GM12878 (cell line): ENCODE measurements around the gene GABBR2. TPM values are rescaled to one million over a fixed set of nuclear protein-coding genes. Genes with fewer than 3 reads are reported as not detected.
A peak's percentile ranks its signal among the peaks of the same experiment; 100 is the strongest.

Experiments used
- ATF2 ChIP-seq: IDR thresholded peaks from 2 replicates; pipeline ENCODE4 v1.6.1; 2012; ENCODE audit warnings: low read length, inconsistent platforms
- BACH1 ChIP-seq: fragments of 450-650 bp; IDR thresholded peaks from 2 replicates; pipeline ENCODE4 v1.6.1; 2017; ENCODE audit warnings: mild to moderate bottlenecking, borderline replicate concordance
- BCL11A ChIP-seq: IDR thresholded peaks from 2 replicates; pipeline ENCODE4 v1.6.1; 2011; ENCODE audit warnings: low read depth, low read length
- CREM ChIP-seq: IDR thresholded peaks from 2 replicates; pipeline ENCODE4 v1.6.1; 2014; ENCODE audit warnings: antibody characterized with exemption, low read depth
- EGR1 ChIP-seq, 2 experiments: IDR thresholded peaks; 1 replicate in 1 of 2; 2 replicates in 1 of 2; pipeline ENCODE4 v1.6.1; 2011 to 2012; ENCODE audit warnings: low read depth in 2 of 2, low read length in 2 of 2, borderline replicate concordance in 1 of 2, mild to moderate bottlenecking in 1 of 2, moderate library complexity in 1 of 2
- ETV6 ChIP-seq, 2 experiments: fragments of 450-650 bp in 1 of 2; IDR thresholded peaks in 1 of 2; conservative IDR thresholded peaks in 1 of 2; 2 replicates each; pipeline ENCODE4 v1.6.1; 2014; ENCODE audit warnings: antibody characterized with exemption in 1 of 2, borderline replicate concordance in 1 of 2, low read depth in 1 of 2, mild to moderate bottlenecking in 1 of 2, moderate library complexity in 1 of 2
- GATAD2B ChIP-seq: fragments of 450-650 bp; conservative IDR thresholded peaks from 2 replicates; pipeline ENCODE4 v1.6.1; 2017; ENCODE audit warnings: low read depth, mild to moderate bottlenecking, moderate library complexity
- HSF1 ChIP-seq: fragments of 150-350 bp; IDR thresholded peaks from 2 replicates; pipeline ENCODE4 v1.6.1; 2014; ENCODE audit warnings: mild to moderate bottlenecking, low read depth, low read length
- IKZF2 ChIP-seq, 2 experiments: fragments of 450-650 bp; IDR thresholded peaks; 2 replicates each; pipeline ENCODE4 v1.6.1; 2017; ENCODE audit warnings: mild to moderate bottlenecking in 2 of 2, moderate library complexity in 2 of 2
- IRF4 ChIP-seq: IDR thresholded peaks from 2 replicates; pipeline ENCODE4 v1.6.1; 2011; ENCODE audit warnings: low read depth, low read length
- IRF5 ChIP-seq: fragments of 450-650 bp; IDR thresholded peaks from 2 replicates; pipeline ENCODE4 v1.6.1; 2017; ENCODE audit warnings: borderline replicate concordance
- JUNB ChIP-seq: IDR thresholded peaks from 2 replicates; pipeline ENCODE4 v1.6.1; 2016; ENCODE audit warnings: antibody characterized with exemption, mild to moderate bottlenecking
- MEF2A ChIP-seq: IDR thresholded peaks from 2 replicates; pipeline ENCODE4 v1.6.1; 2011; ENCODE audit warnings: low read depth, mild to moderate bottlenecking, low read length, moderate library complexity; ENCODE audit not compliant: insufficient read depth
- MTA2 ChIP-seq: fragments of 450-650 bp; IDR thresholded peaks from 2 replicates; pipeline ENCODE4 v1.6.1; 2016; ENCODE audit warnings: low read depth, mild to moderate bottlenecking, moderate library complexity
- MTA3 ChIP-seq: IDR thresholded peaks from 2 replicates; pipeline ENCODE4 v1.6.1; 2012; ENCODE audit warnings: low read length, inconsistent platforms, borderline replicate concordance
- MYC ChIP-seq: IDR thresholded peaks from 2 replicates; pipeline ENCODE4 v1.6.1; 2011; ENCODE audit warnings: mild to moderate bottlenecking, low read length, moderate library complexity, inconsistent platforms; ENCODE audit not compliant: insufficient read depth, insufficient replicate concordance, insufficient read length, severe bottlenecking
- NBN ChIP-seq: fragments of 450-650 bp; IDR thresholded peaks from 2 replicates; pipeline ENCODE4 v1.6.1; 2016
- NFIC ChIP-seq: IDR thresholded peaks from 2 replicates; pipeline ENCODE4 v1.6.1; 2012; ENCODE audit warnings: low read depth, mild to moderate bottlenecking, inconsistent platforms, low read length, moderate library complexity
- NFYB ChIP-seq: IDR thresholded peaks from 2 replicates; pipeline ENCODE4 v1.6.1; 2011; ENCODE audit warnings: low read depth, mild to moderate bottlenecking, low read length, improper control_type of control experiment, moderate library complexity; ENCODE audit not compliant: insufficient read depth
- NR2F1 ChIP-seq: fragments of 450-650 bp; conservative IDR thresholded peaks from 2 replicates; pipeline ENCODE4 v1.6.1; 2017; ENCODE audit warnings: mild to moderate bottlenecking
- PML ChIP-seq: IDR thresholded peaks from 2 replicates; pipeline ENCODE4 v1.6.1; 2012; ENCODE audit warnings: low read length, inconsistent platforms
- RFX5 ChIP-seq: IDR thresholded peaks from 2 replicates; pipeline ENCODE4 v1.6.1; 2011; ENCODE audit warnings: low read depth, low read length, improper control_type of control experiment
- RUNX3 ChIP-seq: IDR thresholded peaks from 2 replicates; pipeline ENCODE4 v1.6.1; 2012; ENCODE audit warnings: low read length, inconsistent platforms
- SP1 ChIP-seq: IDR thresholded peaks from one replicate; pipeline ENCODE4 v1.6.1; 2011; ENCODE audit warnings: low read depth, low read length
- SPI1 ChIP-seq: IDR thresholded peaks from 2 replicates; pipeline ENCODE4 v1.6.1; 2011; ENCODE audit warnings: low read depth, mild to moderate bottlenecking, low read length, moderate library complexity, borderline replicate concordance; ENCODE audit not compliant: insufficient read depth
- TCF12 ChIP-seq: IDR thresholded peaks from 2 replicates; pipeline ENCODE4 v1.6.1; 2011; ENCODE audit warnings: low read depth, mild to moderate bottlenecking, low read length
- polyA plus RNA-seq, 11 experiments: library from polyadenylated mRNA; depleted of rRNA in 4 of 11; unstranded in 6 of 11; stranded (reverse) in 5 of 11; fragments of >200 nt; fragmentation: Nextera tagmentation in 4 of 11; fragmentation: Illumina TruSeq in 1 of 11; extraction: Ambion mirVana in 4 of 11; extraction: Trizol in 1 of 11; gene quantifications; 1 replicate in 1 of 11; 2 replicates in 10 of 11; pipeline versions ENCODE4 v1.2.1 to v1.2.3, GENCODE V29; 2011 to 2016; ENCODE audit warnings: inconsistent platforms in 2 of 11, missing spikeins in 2 of 11, low read depth in 1 of 11
- total RNA-seq, 4 experiments: library from RNA; depleted of rRNA in 3 of 4; stranded (reverse); fragments of >200 nt in 3 of 4; fragmentation: Illumina TruSeq in 1 of 4; extraction: Trizol in 1 of 4; gene quantifications; 2 replicates each; pipeline versions ENCODE4 v1.2.1 to v1.2.3, GENCODE V29; 2013 to 2021

GABBR2 gene
- total and polyA plus RNA-seq, 10 of the 15 experiments (the other 5 are each of a cell fraction or from before 2014, with no cell fraction given): 0.02 to 2.2 (median 0.06) TPM; not detected in 2

- TF ChIP-seq MTA2: peak; percentile 55; the same call in 1 of the 2 replicates
- TF ChIP-seq IRF4: 0 out of 2 replicates have a peak, but pooled peaks have one; percentile 71
- peak; percentile 73; the same call in 1 of the 2 replicates for TF ChIP-seq NFIC
- peak; percentile 85 for TF ChIP-seq IKZF2 (IDR thresholded peaks at IDR 0.05)
- TF ChIP-seq RUNX3: peak; percentile 99
- peak in 1 of 2 experiments; percentile 30; a peak in 1 of 3 replicates for TF ChIP-seq EGR1 (IDR thresholded peaks at IDR 0.05; ENCODE audit: borderline replicate concordance in 1 of 2, low read depth in 2 of 2, low read length in 2 of 2)
- TF ChIP-seq TCF12: no peak
- no peak for TF ChIP-seq HSF1
- TF ChIP-seq ETV6 (conservative IDR thresholded peaks at IDR 0.05 in 1 of 2, IDR thresholded peaks at IDR 0.05 in 1 of 2; ENCODE audit: borderline replicate concordance in 1 of 2, low read depth in 1 of 2): peak in 1 of 2 experiments; percentile 33; a peak in 2 of 4 replicates
- peak; percentile 68 for TF ChIP-seq MYC
- TF ChIP-seq IRF5: peak; percentile 22; the same call in 1 of the 2 replicates
- peak; percentile 53 for TF ChIP-seq JUNB
- peak; percentile 53; the same call in 1 of the 2 replicates for TF ChIP-seq CREM
- TF ChIP-seq SP1: peak; percentile 35
- peak; percentile 85; the same call in 1 of the 2 replicates for TF ChIP-seq BACH1
- TF ChIP-seq PML: no peak
- TF ChIP-seq RFX5: no peak
- 0 out of 2 replicates have a peak, but pooled peaks have one; percentile 10 for TF ChIP-seq NBN
- TF ChIP-seq NR2F1: peak; percentile 54; the same call in 1 of the 2 replicates
- TF ChIP-seq GATAD2B: peak; percentile 76; the same call in 1 of the 2 replicates
- TF ChIP-seq NFYB: no peak
- TF ChIP-seq MTA3: peak; percentile 64; the same call in 1 of the 2 replicates
- peak; percentile 83; the same call in 1 of the 2 replicates for TF ChIP-seq BCL11A
- peak; percentile 70; the same call in 1 of the 2 replicates for TF ChIP-seq ATF2
- TF ChIP-seq SPI1: peak; percentile 4
- 0 out of 2 replicates have a peak, but pooled peaks have one; percentile 18 for TF ChIP-seq MEF2A
These were observed 133.1 kb downstream of the GABBR2 start (continued) for GRCh38 chr9:98575379-98576346.
